NT2/D1 (cell line): Measurements from ENCODE around the gene SH3BGR.

Experiments used
- SUZ12 ChIP-seq: IDR thresholded peaks from 2 replicates; pipeline ENCODE4 v1.6.1; 2011; ENCODE audit not compliant: insufficient read length, insufficient read depth; ENCODE audit errors: extremely low read depth
- YY1 ChIP-seq: IDR thresholded peaks from 2 replicates; pipeline ENCODE4 v1.6.1; 2011; ENCODE audit not compliant: insufficient read length, insufficient read depth
- ZNF274 ChIP-seq: IDR thresholded peaks from 2 replicates; pipeline ENCODE4 v1.6.1; 2011; ENCODE audit warnings: mild to moderate bottlenecking, low read depth, low read length

DNA sequence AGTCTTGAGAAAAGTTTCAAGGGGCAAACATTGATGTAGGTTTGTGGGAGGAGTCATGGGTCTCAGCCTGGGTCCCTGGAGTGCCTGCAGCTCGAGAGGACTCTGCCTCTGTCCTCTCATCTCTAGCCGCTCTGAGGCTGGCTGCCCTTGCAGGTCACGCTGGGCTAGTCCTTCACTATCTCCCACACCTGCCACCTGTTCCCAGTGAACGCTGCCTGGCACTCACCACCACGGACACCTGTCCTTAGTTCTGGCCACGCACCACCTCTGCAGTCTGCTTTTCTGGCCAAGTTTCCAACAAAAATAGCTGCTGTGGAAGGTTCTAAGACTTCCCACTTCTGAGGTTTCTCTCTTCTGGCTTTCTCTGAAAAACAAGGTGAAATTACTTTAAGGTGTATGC, 52.5 kb downstream of the SH3BGR start:
- no peak for TF ChIP-seq ZNF274
- TF ChIP-seq YY1, result no peak
- TF ChIP-seq SUZ12, result no peak
